ENCODE measurements around the gene WSB1. TPM values are rescaled to one million over a fixed set of nuclear protein-coding genes. Genes with fewer than 3 reads are reported as not detected.

Gene WSB1
- total and polyA plus RNA-seq, 9 of the 15 experiments (the other 6 are each of a cell fraction or from before 2014, with no cell fraction given): 22.8 to 229 (median 81.1) TPM

DNA sequence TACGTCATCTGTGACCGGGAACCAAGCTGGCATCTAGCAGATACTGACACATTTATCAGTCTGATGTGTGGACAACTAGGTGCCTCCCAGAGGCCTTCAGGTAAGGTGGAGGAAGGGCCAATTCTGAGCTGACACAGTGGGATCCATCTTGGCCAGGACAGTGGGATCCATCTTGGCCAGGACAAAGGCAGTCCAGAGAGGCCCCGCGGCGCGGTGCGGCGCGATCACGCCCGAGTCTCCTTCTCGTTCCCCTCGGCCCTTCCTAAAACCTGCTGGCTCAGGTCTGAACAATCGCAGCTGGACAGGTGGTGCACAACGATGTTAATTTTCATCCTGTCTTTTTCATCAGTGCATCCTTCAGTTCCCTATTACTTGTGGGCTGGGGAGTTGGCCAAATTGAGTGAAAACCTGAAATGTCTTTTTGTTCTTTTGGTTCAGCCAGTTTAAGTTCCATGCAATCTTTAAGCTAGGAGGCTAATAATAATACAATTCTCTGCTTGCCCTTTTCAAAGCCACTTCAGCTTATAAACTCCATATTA is 486 bp upstream of the WSB1 start (continued):
- TF ChIP-seq, protein P1, sequence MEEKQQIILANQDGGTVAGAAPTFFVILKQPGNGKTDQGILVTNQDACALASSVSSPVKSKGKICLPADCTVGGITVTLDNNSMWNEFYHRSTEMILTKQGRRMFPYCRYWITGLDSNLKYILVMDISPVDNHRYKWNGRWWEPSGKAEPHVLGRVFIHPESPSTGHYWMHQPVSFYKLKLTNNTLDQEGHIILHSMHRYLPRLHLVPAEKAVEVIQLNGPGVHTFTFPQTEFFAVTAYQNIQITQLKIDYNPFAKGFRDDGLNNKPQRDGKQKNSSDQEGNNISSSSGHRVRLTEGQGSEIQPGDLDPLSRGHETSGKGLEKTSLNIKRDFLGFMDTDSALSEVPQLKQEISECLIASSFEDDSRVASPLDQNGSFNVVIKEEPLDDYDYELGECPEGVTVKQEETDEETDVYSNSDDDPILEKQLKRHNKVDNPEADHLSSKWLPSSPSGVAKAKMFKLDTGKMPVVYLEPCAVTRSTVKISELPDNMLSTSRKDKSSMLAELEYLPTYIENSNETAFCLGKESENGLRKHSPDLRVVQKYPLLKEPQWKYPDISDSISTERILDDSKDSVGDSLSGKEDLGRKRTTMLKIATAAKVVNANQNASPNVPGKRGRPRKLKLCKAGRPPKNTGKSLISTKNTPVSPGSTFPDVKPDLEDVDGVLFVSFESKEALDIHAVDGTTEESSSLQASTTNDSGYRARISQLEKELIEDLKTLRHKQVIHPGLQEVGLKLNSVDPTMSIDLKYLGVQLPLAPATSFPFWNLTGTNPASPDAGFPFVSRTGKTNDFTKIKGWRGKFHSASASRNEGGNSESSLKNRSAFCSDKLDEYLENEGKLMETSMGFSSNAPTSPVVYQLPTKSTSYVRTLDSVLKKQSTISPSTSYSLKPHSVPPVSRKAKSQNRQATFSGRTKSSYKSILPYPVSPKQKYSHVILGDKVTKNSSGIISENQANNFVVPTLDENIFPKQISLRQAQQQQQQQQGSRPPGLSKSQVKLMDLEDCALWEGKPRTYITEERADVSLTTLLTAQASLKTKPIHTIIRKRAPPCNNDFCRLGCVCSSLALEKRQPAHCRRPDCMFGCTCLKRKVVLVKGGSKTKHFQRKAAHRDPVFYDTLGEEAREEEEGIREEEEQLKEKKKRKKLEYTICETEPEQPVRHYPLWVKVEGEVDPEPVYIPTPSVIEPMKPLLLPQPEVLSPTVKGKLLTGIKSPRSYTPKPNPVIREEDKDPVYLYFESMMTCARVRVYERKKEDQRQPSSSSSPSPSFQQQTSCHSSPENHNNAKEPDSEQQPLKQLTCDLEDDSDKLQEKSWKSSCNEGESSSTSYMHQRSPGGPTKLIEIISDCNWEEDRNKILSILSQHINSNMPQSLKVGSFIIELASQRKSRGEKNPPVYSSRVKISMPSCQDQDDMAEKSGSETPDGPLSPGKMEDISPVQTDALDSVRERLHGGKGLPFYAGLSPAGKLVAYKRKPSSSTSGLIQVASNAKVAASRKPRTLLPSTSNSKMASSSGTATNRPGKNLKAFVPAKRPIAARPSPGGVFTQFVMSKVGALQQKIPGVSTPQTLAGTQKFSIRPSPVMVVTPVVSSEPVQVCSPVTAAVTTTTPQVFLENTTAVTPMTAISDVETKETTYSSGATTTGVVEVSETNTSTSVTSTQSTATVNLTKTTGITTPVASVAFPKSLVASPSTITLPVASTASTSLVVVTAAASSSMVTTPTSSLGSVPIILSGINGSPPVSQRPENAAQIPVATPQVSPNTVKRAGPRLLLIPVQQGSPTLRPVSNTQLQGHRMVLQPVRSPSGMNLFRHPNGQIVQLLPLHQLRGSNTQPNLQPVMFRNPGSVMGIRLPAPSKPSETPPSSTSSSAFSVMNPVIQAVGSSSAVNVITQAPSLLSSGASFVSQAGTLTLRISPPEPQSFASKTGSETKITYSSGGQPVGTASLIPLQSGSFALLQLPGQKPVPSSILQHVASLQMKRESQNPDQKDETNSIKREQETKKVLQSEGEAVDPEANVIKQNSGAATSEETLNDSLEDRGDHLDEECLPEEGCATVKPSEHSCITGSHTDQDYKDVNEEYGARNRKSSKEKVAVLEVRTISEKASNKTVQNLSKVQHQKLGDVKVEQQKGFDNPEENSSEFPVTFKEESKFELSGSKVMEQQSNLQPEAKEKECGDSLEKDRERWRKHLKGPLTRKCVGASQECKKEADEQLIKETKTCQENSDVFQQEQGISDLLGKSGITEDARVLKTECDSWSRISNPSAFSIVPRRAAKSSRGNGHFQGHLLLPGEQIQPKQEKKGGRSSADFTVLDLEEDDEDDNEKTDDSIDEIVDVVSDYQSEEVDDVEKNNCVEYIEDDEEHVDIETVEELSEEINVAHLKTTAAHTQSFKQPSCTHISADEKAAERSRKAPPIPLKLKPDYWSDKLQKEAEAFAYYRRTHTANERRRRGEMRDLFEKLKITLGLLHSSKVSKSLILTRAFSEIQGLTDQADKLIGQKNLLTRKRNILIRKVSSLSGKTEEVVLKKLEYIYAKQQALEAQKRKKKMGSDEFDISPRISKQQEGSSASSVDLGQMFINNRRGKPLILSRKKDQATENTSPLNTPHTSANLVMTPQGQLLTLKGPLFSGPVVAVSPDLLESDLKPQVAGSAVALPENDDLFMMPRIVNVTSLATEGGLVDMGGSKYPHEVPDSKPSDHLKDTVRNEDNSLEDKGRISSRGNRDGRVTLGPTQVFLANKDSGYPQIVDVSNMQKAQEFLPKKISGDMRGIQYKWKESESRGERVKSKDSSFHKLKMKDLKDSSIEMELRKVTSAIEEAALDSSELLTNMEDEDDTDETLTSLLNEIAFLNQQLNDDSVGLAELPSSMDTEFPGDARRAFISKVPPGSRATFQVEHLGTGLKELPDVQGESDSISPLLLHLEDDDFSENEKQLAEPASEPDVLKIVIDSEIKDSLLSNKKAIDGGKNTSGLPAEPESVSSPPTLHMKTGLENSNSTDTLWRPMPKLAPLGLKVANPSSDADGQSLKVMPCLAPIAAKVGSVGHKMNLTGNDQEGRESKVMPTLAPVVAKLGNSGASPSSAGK (IDR thresholded peaks at IDR 0.05): 0 out of 2 replicates have a peak, but pooled peaks have one; percentile 13
- TF ChIP-seq CHD2 (IDR thresholded peaks at IDR 0.05; ENCODE audit: low read depth, low read length) (no peak), SFPQ (IDR thresholded peaks at IDR 0.05; ENCODE audit: low read depth, low read length) (no peak), KAT7 (CRISPR knock-in tag; IDR thresholded peaks at IDR 0.05; ENCODE audit: borderline replicate concordance) (no peak), MCM7 (IDR thresholded peaks at IDR 0.05) (no peak), ETS2 (tag; IDR thresholded peaks at IDR 0.05; ENCODE audit: borderline replicate concordance, poor library complexity, severe bottlenecking) (peak; percentile 53), RAD21 (CRISPR knock-in tag; conservative IDR thresholded peaks at IDR 0.05 in 1 of 2, IDR thresholded peaks at IDR 0.05 in 1 of 2) (no peak)
- TF ChIP-seq, protein P2, sequence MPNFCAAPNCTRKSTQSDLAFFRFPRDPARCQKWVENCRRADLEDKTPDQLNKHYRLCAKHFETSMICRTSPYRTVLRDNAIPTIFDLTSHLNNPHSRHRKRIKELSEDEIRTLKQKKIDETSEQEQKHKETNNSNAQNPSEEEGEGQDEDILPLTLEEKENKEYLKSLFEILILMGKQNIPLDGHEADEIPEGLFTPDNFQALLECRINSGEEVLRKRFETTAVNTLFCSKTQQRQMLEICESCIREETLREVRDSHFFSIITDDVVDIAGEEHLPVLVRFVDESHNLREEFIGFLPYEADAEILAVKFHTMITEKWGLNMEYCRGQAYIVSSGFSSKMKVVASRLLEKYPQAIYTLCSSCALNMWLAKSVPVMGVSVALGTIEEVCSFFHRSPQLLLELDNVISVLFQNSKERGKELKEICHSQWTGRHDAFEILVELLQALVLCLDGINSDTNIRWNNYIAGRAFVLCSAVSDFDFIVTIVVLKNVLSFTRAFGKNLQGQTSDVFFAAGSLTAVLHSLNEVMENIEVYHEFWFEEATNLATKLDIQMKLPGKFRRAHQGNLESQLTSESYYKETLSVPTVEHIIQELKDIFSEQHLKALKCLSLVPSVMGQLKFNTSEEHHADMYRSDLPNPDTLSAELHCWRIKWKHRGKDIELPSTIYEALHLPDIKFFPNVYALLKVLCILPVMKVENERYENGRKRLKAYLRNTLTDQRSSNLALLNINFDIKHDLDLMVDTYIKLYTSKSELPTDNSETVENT (CRISPR knock-in tag; IDR thresholded peaks at IDR 0.05): no peak
